T47D (cell line): ENCODE data around the gene ZCCHC24.

Experiments
- DNase-seq, 2 experiments: peaks; one replicate each; pipeline versions ENCODE4 v3.0.0 to v3.0.0-alpha.2; 2011 to 2012; ENCODE audit warnings: low read depth in 1 of 2, low spot score in 1 of 2
- JUND ChIP-seq: IDR thresholded peaks from 2 replicates; pipeline ENCODE4 v1.6.1; 2012; ENCODE audit warnings: low read depth
- in situ Hi-C: cut with HindIII; loops from 2 replicates; pipeline ENCODE4 v1.10.0; 2016; ENCODE audit warnings: low sequenced_read_pairs, low pct_unique_long_range_greater_than_20kb

The ZCCHC24 gene

GRCh38 chr10:79430325-79430905 lies 15.0 kb downstream of the ZCCHC24 start:
- no peak for DNase-seq
- no peak for TF ChIP-seq JUND
- in situ Hi-C loops, result no loop called here

- no peak for DNase-seq
- TF ChIP-seq JUND, result no peak
- in situ Hi-C loops, result no loop called here
Observed at GRCh38 chr10:79429751-79430150, 15.7 kb downstream of the ZCCHC24 start.

- no peak for DNase-seq
- TF ChIP-seq JUND, result no peak
- in situ Hi-C loops, result no loop called here
Observed at GRCh38 chr10:79427965-79428364, 17.5 kb downstream of the ZCCHC24 start.

GRCh38 chr10:79425074-79425532 lies 20.3 kb downstream of the ZCCHC24 start:
- in situ Hi-C loops, result no loop called here

GRCh38 chr10:79424221-79425073 lies 21.0 kb downstream of the ZCCHC24 start:
- no peak for DNase-seq
- in situ Hi-C loops, result no loop called here
- TF ChIP-seq JUND, result no peak

More at GRCh38 chr10:79425074-79425532, 20.3 kb downstream of the ZCCHC24 start:
- no peak for TF ChIP-seq JUND
- no peak for DNase-seq

GRCh38 chr10:79422178-79422892 lies 23.1 kb downstream of the ZCCHC24 start:
- in situ Hi-C loops, result no loop called here
- TF ChIP-seq JUND, result no peak
- DNase-seq, result no peak

GRCh38 chr10:79420974-79421688 lies 24.3 kb downstream of the ZCCHC24 start:
- in situ Hi-C loops, result no loop called here
- no peak for DNase-seq
- TF ChIP-seq JUND, result no peak

- DNase-seq, result no peak
- in situ Hi-C loops, result no loop called here
- TF ChIP-seq JUND, result no peak
Observed at GRCh38 chr10:79418886-79419595, 26.4 kb downstream of the ZCCHC24 start.

GRCh38 chr10:79418274-79418673 lies 27.1 kb downstream of the ZCCHC24 start:
- no peak for DNase-seq
- TF ChIP-seq JUND, result no peak
- in situ Hi-C loops, result no loop called here

GRCh38 chr10:79417731-79418130 lies 27.7 kb downstream of the ZCCHC24 start:
- in situ Hi-C loops, result no loop called here

GRCh38 chr10:79417266-79417665 lies 28.2 kb downstream of the ZCCHC24 start:
- TF ChIP-seq JUND, result no peak
- in situ Hi-C loops, result no loop called here
- no peak for DNase-seq

More at GRCh38 chr10:79417731-79418130, 27.7 kb downstream of the ZCCHC24 start:
- TF ChIP-seq JUND, result no peak
- no peak for DNase-seq

GRCh38 chr10:79416578-79417255 lies 28.7 kb downstream of the ZCCHC24 start:
- TF ChIP-seq JUND, result no peak
- in situ Hi-C loops, result no loop called here
- DNase-seq, result no peak
